Progenitor cell of endocrine pancreas (in vitro differentiated cells): Measurements from ENCODE around the gene CLBA1. TPM values are rescaled to one million over a fixed set of nuclear protein-coding genes. Genes with fewer than 3 reads are reported as not detected.

Source experiments
- DNase-seq: peaks from one replicate; pipeline ENCODE4 v3.0.0; 2021; ENCODE audit warnings: low spot score; ENCODE audit not compliant: unreplicated experiment
- H3K27ac Mint-ChIP-seq: 2 replicates; pipeline ENCODE4 v1.8.0; 2021; ENCODE audit warnings: mild to moderate bottlenecking, moderate library complexity, mixed read lengths
- H3K27me3 Mint-ChIP-seq: 2 replicates; pipeline ENCODE4 v1.8.0; 2021; ENCODE audit warnings: mixed read lengths
- H3K36me3 Mint-ChIP-seq: 2 replicates; pipeline ENCODE4 v1.8.0; 2022; ENCODE audit warnings: mixed read lengths; ENCODE audit not compliant: insufficient read depth
- H3K4me1 Mint-ChIP-seq: 2 replicates; pipeline ENCODE4 v1.8.0; 2021; ENCODE audit warnings: low read depth, mixed read lengths
- H3K4me3 Mint-ChIP-seq: 2 replicates; pipeline ENCODE4 v1.8.0; 2021; ENCODE audit warnings: low read depth, mild to moderate bottlenecking, moderate library complexity, mixed read lengths
- H3K9me3 Mint-ChIP-seq: 2 replicates; pipeline ENCODE4 v1.8.0; 2021; ENCODE audit warnings: low read depth, mixed read lengths
- total RNA-seq: library from RNA; stranded (reverse); gene quantifications from 2 replicates; pipeline ENCODE4 v1.2.1, GENCODE V29; 2021
- TF ChIP-seq, protein P1 (sequence below): fragments of 200-600 bp; sonication (generic); IDR thresholded peaks from one replicate; pipeline ENCODE4 v1.5.0; 2021; ENCODE audit warnings: antibody characterized with exemption, mild to moderate bottlenecking; ENCODE audit not compliant: unreplicated experiment

The CLBA1 gene
- total RNA-seq, 1 donor from 2014 or later, result 20.8 TPM

DNA sequence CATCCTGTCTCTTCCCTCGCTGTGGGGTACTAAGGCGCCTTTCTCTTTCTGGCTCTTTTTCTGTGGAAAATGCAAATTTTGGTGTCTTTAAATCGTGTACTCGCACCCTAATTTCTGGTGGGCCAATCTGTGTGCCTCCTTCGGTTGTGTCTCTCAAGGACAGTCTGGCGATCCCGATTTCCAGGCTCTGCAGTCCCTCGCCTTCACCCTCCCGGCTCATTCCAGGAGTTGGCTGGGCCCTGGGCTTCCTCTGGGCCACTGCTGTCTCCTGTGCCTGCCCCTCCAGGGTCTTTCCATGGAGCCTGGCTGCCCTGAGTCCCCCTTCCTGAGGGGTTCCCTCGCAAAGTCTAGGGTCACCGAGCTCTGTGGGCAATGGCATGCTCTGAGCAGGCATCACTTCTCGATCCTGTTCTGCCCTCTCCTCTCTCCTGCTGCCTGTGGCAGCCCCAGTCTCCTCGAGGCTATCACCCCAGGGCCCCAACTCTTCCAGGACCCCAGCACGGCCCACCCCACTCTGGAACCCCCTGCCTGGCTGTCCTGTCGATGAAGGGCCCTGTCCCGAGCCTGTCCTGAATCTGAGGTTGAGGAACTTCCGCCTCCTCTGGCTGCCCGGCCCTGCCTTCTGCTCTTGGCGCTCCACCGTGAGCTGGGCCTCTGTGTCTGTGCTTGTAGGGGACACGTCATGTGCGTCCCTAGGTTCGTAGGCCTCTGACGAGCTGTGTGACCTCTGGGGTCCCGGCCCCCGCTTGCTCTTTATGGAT lies 31.5 kb upstream of the CLBA1 start:
- TF ChIP-seq, protein P1, sequence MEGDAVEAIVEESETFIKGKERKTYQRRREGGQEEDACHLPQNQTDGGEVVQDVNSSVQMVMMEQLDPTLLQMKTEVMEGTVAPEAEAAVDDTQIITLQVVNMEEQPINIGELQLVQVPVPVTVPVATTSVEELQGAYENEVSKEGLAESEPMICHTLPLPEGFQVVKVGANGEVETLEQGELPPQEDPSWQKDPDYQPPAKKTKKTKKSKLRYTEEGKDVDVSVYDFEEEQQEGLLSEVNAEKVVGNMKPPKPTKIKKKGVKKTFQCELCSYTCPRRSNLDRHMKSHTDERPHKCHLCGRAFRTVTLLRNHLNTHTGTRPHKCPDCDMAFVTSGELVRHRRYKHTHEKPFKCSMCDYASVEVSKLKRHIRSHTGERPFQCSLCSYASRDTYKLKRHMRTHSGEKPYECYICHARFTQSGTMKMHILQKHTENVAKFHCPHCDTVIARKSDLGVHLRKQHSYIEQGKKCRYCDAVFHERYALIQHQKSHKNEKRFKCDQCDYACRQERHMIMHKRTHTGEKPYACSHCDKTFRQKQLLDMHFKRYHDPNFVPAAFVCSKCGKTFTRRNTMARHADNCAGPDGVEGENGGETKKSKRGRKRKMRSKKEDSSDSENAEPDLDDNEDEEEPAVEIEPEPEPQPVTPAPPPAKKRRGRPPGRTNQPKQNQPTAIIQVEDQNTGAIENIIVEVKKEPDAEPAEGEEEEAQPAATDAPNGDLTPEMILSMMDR, result no peak
- Mint-ChIP-seq H3K4me1 (no peaks in the 10 kb centered on the region), H3K27ac (no peak overlapping the region), H3K4me3 (no peak overlapping the region), H3K27me3 (peaks cover 23% of the 10 kb centered on the region), H3K36me3 (no peaks in the 10 kb centered on the region), H3K9me3 (no peaks in the 10 kb centered on the region)
- no peak for DNase-seq

DNA sequence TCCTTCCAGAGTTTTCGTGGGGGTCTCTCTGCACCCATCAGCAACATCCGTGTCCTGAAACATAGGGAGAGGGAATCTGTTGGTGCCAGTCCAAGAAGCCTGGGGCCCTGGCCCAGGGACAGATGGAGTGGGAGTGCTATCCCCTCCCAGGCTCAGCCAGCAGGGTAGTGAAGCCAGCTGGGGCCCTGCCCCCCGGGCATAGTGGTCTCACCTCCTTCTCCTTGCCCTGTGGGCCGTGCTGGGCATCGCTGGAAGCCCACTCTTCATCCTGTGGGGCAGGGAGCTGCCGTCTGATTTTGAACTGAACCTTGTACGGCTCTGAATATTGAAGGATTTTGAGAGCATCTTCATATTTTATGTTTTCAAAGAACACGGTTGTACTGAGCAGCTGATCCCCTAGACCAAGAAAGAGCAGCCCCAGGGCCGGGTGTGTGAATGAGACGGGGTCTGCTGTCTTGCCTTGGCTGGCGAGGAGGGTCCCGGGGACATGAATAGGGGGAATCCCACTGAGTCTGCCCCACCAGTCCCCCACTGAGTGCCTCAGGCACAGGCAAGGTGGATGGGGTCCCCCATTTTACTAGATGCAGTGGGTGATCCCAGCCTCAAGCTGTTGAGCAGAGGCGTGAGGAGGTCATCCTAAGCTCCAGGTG lies 30.7 kb upstream of the CLBA1 start:
- peaks cover 25% of the 10 kb centered on the region for H3K27me3 Mint-ChIP-seq
- TF ChIP-seq, protein P1, result no peak
- no peaks in the 10 kb centered on the region for H3K4me1 Mint-ChIP-seq
- no peaks in the 10 kb centered on the region for H3K36me3 Mint-ChIP-seq
- H3K9me3 Mint-ChIP-seq, result no peaks in the 10 kb centered on the region
- H3K4me3 Mint-ChIP-seq, result no peak overlapping the region
- no peak overlapping the region for H3K27ac Mint-ChIP-seq
- DNase-seq, result no peak

DNA sequence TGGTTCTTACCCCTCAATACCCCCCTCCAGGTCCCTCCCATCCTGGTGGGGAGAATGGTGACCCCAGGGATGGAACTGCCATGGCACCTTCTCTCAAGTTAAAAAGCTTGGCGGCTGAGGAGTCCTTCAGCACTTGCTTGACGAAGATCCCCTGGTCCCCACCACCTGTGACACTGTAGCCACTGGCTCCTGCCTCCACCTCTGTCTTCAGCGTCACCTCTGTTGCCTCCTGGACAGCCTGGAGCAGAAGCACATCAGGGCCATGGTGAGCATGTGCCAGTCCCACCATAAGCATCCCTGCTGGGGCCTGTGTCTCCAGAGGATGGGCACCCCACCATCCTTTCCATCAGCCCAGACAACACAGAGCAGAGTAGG lies 30.2 kb upstream of the CLBA1 start:
- TF ChIP-seq, protein P1, result no peak
- no peak for DNase-seq
- H3K4me3 Mint-ChIP-seq, result no peak overlapping the region
- no peaks in the 10 kb centered on the region for H3K9me3 Mint-ChIP-seq
- H3K27ac Mint-ChIP-seq, result no peak overlapping the region
- no peaks in the 10 kb centered on the region for H3K36me3 Mint-ChIP-seq
- H3K4me1 Mint-ChIP-seq, result no peaks in the 10 kb centered on the region
- peaks cover 27% of the 10 kb centered on the region for H3K27me3 Mint-ChIP-seq

DNA sequence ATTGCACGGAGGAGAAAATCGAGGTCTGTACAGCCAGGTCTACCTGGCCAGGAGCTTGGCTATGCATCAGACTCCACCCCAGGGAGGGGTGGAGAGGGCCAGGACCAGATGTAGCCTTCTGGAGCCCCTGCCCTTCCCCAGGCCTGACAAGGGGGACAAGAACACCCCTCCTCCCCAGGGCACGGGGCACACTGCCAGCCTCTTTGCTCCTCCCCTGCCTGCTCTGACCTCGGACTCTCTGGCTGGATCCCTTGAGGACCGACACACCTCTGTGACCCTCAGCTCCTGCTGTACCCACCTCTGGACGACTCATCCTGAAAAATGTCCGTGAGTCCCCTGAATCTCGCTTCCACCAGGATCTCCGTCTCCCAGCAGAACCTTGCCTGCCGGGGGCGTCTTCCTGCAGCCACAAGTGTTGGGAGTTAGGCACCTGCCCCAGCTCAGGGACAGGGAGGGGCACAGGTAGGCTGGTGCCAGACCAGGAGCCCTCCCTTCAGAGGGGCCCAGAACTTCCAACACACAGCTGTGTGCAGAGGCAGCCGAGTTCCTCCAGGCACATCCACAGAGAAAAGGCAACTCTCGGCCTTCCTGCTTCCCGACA lies 29.2 kb upstream of the CLBA1 start:
- peaks cover 29% of the 10 kb centered on the region for H3K27me3 Mint-ChIP-seq
- no peaks in the 10 kb centered on the region for H3K36me3 Mint-ChIP-seq
- no peak overlapping the region for H3K4me3 Mint-ChIP-seq
- no peaks in the 10 kb centered on the region for H3K4me1 Mint-ChIP-seq
- no peak for DNase-seq
- TF ChIP-seq, protein P1, result no peak
- no peak overlapping the region for H3K27ac Mint-ChIP-seq
- no peaks in the 10 kb centered on the region for H3K9me3 Mint-ChIP-seq
